ENCODE data around the gene BAHCC1.

DNA sequence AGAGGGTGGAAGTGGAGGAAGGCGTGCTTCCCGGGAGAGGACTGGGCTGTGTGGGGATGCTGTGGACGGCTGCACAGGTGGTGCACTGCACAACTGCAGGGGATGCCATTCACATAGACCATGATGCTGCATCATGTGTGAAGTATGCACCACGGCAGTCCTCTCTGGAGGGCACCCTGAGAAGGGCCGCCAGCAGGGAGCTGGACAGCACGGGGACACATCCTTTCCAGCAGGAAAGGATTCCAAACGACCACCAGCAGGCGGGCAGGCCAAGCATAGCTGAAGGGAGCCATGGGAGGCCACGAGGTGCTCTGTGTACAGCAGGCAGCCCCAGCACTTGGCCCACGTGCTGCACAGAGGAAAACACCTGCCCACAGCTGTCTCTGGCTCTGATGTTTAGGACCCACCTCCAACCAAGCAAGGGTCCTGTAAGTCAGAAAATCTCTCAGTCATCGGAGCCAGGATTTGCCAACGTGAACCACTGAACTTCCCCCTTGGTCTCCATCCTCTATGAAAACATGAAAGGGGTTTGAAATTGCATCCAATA lies 107.3 kb downstream of the BAHCC1 start:
- TF ChIP-seq, protein P1, sequence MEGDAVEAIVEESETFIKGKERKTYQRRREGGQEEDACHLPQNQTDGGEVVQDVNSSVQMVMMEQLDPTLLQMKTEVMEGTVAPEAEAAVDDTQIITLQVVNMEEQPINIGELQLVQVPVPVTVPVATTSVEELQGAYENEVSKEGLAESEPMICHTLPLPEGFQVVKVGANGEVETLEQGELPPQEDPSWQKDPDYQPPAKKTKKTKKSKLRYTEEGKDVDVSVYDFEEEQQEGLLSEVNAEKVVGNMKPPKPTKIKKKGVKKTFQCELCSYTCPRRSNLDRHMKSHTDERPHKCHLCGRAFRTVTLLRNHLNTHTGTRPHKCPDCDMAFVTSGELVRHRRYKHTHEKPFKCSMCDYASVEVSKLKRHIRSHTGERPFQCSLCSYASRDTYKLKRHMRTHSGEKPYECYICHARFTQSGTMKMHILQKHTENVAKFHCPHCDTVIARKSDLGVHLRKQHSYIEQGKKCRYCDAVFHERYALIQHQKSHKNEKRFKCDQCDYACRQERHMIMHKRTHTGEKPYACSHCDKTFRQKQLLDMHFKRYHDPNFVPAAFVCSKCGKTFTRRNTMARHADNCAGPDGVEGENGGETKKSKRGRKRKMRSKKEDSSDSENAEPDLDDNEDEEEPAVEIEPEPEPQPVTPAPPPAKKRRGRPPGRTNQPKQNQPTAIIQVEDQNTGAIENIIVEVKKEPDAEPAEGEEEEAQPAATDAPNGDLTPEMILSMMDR (conservative IDR thresholded peaks at IDR 0.05; ENCODE audit: low read depth, low read length): no peak
- no peak for TF ChIP-seq EZH2 (IDR thresholded peaks at IDR 0.05; ENCODE audit: borderline replicate concordance, low read depth, low read length, poor library complexity, severe bottlenecking)
